CD14-positive monocyte (primary cell): ENCODE data around the gene DPPA5. TPM values are rescaled to one million over a fixed set of nuclear protein-coding genes. Genes with fewer than 3 reads are reported as not detected.

Experiments
- DNase-seq, 3 donors: peaks; one replicate each; pipeline ENCODE4 v3.0.0-alpha.2; 2011 to 2022
- H2AFZ ChIP-seq: 2 replicates; pipeline ENCODE4 v1.6.0; 2012; ENCODE audit warnings: mild to moderate bottlenecking, low read depth, low read length, inconsistent platforms; ENCODE audit not compliant: insufficient read depth, poor library complexity, severe bottlenecking
- H3K27ac ChIP-seq, 2 donors: 1 replicate in 1 of 2; 2 replicates in 1 of 2; pipeline ENCODE4 v1.5.1; 2012 to 2013; ENCODE audit warnings: low read length in 2 of 2, control low read depth in 1 of 2, inconsistent platforms in 1 of 2, low read depth in 1 of 2, mild to moderate bottlenecking in 1 of 2
- H3K27me3 ChIP-seq, 2 donors: one replicate each; pipeline versions ENCODE4 v1.6.0 to v1.6.1; 2011 to 2013; ENCODE audit warnings: low read length in 2 of 2; ENCODE audit not compliant: control insufficient read depth in 2 of 2, insufficient read depth in 2 of 2
- H3K36me3 ChIP-seq, 2 donors: replicated peaks in 1 of 2; 1 replicate in 1 of 2; 2 replicates in 1 of 2; pipeline versions ENCODE4 v1.5.1 to v1.6.1; 2012 to 2013; ENCODE audit warnings: low read length in 2 of 2, control low read depth in 1 of 2, inconsistent platforms in 1 of 2, mild to moderate bottlenecking in 1 of 2; ENCODE audit not compliant: insufficient read depth in 2 of 2, control insufficient read depth in 1 of 2
- H3K4me1 ChIP-seq, 2 donors: 1 replicate in 1 of 2; 2 replicates in 1 of 2; pipeline versions ENCODE4 v1.5.1 to v1.6.1; 2012 to 2013; ENCODE audit warnings: low read length in 2 of 2, control low read depth in 1 of 2, inconsistent platforms in 1 of 2, mild to moderate bottlenecking in 1 of 2, moderate library complexity in 1 of 2; ENCODE audit not compliant: insufficient read depth in 2 of 2, control insufficient read depth in 1 of 2
- H3K4me2 ChIP-seq: replicated peaks from 2 replicates; pipeline ENCODE3; 2012; ENCODE audit warnings: low read length, moderate library complexity, mild to moderate bottlenecking; ENCODE audit not compliant: poor library complexity, severe bottlenecking; ENCODE audit errors: extremely low read depth
- H3K4me3 ChIP-seq, 3 experiments: fragments of 200-600 bp in 1 of 3; sonication (generic) in 1 of 3; replicated peaks in 1 of 3; 1 replicate in 2 of 3; 2 replicates in 1 of 3; pipeline ENCODE4 v1.5.1; 2011 to 2013; ENCODE audit warnings: low read length in 3 of 3, mild to moderate bottlenecking in 3 of 3, control low read depth in 2 of 3, low read depth in 2 of 3, inconsistent platforms in 1 of 3, moderate library complexity in 1 of 3
- H3K79me2 ChIP-seq: 2 replicates; pipeline ENCODE4 v1.6.0; 2012; ENCODE audit warnings: mild to moderate bottlenecking, control low read depth, inconsistent platforms, low read length, moderate library complexity; ENCODE audit not compliant: insufficient read depth
- H3K9ac ChIP-seq: 2 replicates; pipeline ENCODE4 v1.6.0; 2017; ENCODE audit warnings: low read length, mild to moderate bottlenecking; ENCODE audit not compliant: insufficient read depth, poor library complexity, severe bottlenecking
- H3K9me3 ChIP-seq, 2 donors: replicated peaks in 1 of 2; 1 replicate in 1 of 2; 2 replicates in 1 of 2; pipeline versions ENCODE4 v1.5.1 to v1.6.1; 2012 to 2013; ENCODE audit warnings: low read length in 2 of 2, control low read depth in 1 of 2; ENCODE audit not compliant: control insufficient read depth in 1 of 2, insufficient read depth in 1 of 2
- H4K20me1 ChIP-seq: 2 replicates; pipeline ENCODE4 v1.6.0; 2012; ENCODE audit warnings: mild to moderate bottlenecking, low read length, control low read depth, moderate library complexity; ENCODE audit not compliant: insufficient read depth
- H3K27ac Mint-ChIP-seq, 7 donors: one replicate each; pipeline ENCODE4 v1.8.0; 2020; ENCODE audit warnings: mild to moderate bottlenecking in 7 of 7, mixed read lengths in 7 of 7, moderate library complexity in 6 of 7, inconsistent platforms in 2 of 7
- H3K27me3 Mint-ChIP-seq, 3 donors: one replicate each; pipeline ENCODE4 v1.8.0; 2021 to 2022; ENCODE audit warnings: low read depth in 3 of 3, mild to moderate bottlenecking in 3 of 3, mixed read lengths in 3 of 3, moderate library complexity in 3 of 3, inconsistent platforms in 1 of 3
- H3K36me3 Mint-ChIP-seq, 2 donors: one replicate each; pipeline ENCODE4 v1.8.0; 2020; ENCODE audit warnings: mixed read lengths in 2 of 2, inconsistent platforms in 1 of 2, mild to moderate bottlenecking in 1 of 2
- H3K4me1 Mint-ChIP-seq: one replicate; pipeline ENCODE4 v1.8.0; 2020; ENCODE audit warnings: mild to moderate bottlenecking, mixed read lengths
- H3K4me3 Mint-ChIP-seq, 2 donors: one replicate each; pipeline ENCODE4 v1.8.0; 2020; ENCODE audit warnings: mild to moderate bottlenecking in 2 of 2, mixed read lengths in 2 of 2, moderate library complexity in 1 of 2
- H3K9me3 Mint-ChIP-seq, 7 donors: one replicate each; pipeline ENCODE4 v1.8.0; 2020 to 2022; ENCODE audit warnings: mixed read lengths in 7 of 7, mild to moderate bottlenecking in 6 of 7, moderate library complexity in 6 of 7, inconsistent platforms in 2 of 7
- CTCF ChIP-seq: fragments of 200-600 bp; IDR thresholded peaks from one replicate; pipeline ENCODE4 v1.8.0; 2022; ENCODE audit warnings: antibody characterized with exemption, mild to moderate bottlenecking
- WGBS: methylation state at CpG from one replicate; pipeline ENCODE4 v1.1.5; 2013; ENCODE audit warnings: missing lambda C conversion rate; ENCODE audit not compliant: insufficient coverage; 5-methylcytosine and 5-hydroxymethylcytosine counted together
- intact Hi-C, 2 donors: fragments of 100-400 bp; cut with micrococcal nuclease; formaldehyde crosslinking; loops; one replicate each; pipeline versions ENCODE4 v1.15.0 to v1.15.1; 2023
- polyA plus RNA-seq, 3 donors: library from polyadenylated mRNA; depleted of rRNA in 1 of 3; unstranded in 2 of 3; stranded (reverse) in 1 of 3; fragments of 300-500 nt in 2 of 3; fragments of >200 nt in 1 of 3; fragmentation: Illumina TruSeq in 2 of 3; gene quantifications; 1 replicate in 2 of 3; 2 replicates in 1 of 3; pipeline ENCODE4 v1.2.3, GENCODE V29; 2012 to 2021

DPPA5 gene
- polyA plus RNA-seq, 3 donors: not detected

GRCh38 chr6:73364549-73364948 lies 10.5 kb upstream of the DPPA5 start:
- H3K4me1 ChIP-seq: no peaks in the 10 kb centered on the region
- WGBS: 94% methylated on average over 6 of the region's 9 CpGs
- Mint-ChIP-seq H3K27ac (peak overlapping the region in 1 of 7 donors; percentile 75), H3K9me3 (peaks cover 3 to 12% (median 8%) of the 10 kb centered on the region in 7 donors), H3K4me3 (no peak overlapping the region), H3K36me3 (no peaks in the 10 kb centered on the region), H3K4me1 (no peaks in the 10 kb centered on the region), H3K27me3 (peaks cover 1 to 7% (median 5%) of the 10 kb centered on the region in 3 donors)
- no peak for DNase-seq
- no peak overlapping the region for H3K4me2 ChIP-seq
- no peak overlapping the region for H3K9ac ChIP-seq
- peaks cover 4 to 23% of the 10 kb centered on the region in 2 donors for H3K9me3 ChIP-seq
- no peak overlapping the region for H2AFZ ChIP-seq
- H3K27me3 ChIP-seq: no peaks in the 10 kb centered on the region
- no peaks in the 10 kb centered on the region for H3K79me2 ChIP-seq
- H3K36me3 ChIP-seq: no peaks in the 10 kb centered on the region
- H4K20me1 ChIP-seq: no peaks in the 10 kb centered on the region
- H3K4me3 ChIP-seq: no peak overlapping the region
- intact Hi-C loops: no loop called here
- no peak overlapping the region for H3K27ac ChIP-seq
- no peak for TF ChIP-seq CTCF

GRCh38 chr6:73364121-73364520 lies 10.0 kb upstream of the DPPA5 start:
- H3K36me3 ChIP-seq: no peaks in the 10 kb centered on the region
- H3K36me3 Mint-ChIP-seq: no peaks in the 10 kb centered on the region
- H3K27me3 ChIP-seq: no peaks in the 10 kb centered on the region
- H3K27me3 Mint-ChIP-seq: peaks cover 1 to 5% (median 4%) of the 10 kb centered on the region in 3 donors
- peaks cover 4 to 23% of the 10 kb centered on the region in 2 donors for H3K9me3 ChIP-seq
- H2AFZ ChIP-seq: no peak overlapping the region
- DNase-seq: no peak
- no peaks in the 10 kb centered on the region for H3K4me1 ChIP-seq
- peaks cover 3 to 11% (median 6%) of the 10 kb centered on the region in 7 donors for H3K9me3 Mint-ChIP-seq
- 95% methylated on average over 9 of the region's 14 CpGs for WGBS
- no peak overlapping the region for H3K27ac ChIP-seq
- H4K20me1 ChIP-seq: no peaks in the 10 kb centered on the region
- no peaks in the 10 kb centered on the region for H3K79me2 ChIP-seq
- no peak for TF ChIP-seq CTCF
- no peak overlapping the region for H3K4me3 ChIP-seq
- H3K4me3 Mint-ChIP-seq: no peak overlapping the region
- intact Hi-C loops: no loop called here
- no peaks in the 10 kb centered on the region for H3K4me1 Mint-ChIP-seq
- no peak overlapping the region for H3K4me2 ChIP-seq
- no peak overlapping the region for H3K27ac Mint-ChIP-seq
- no peak overlapping the region for H3K9ac ChIP-seq
